Gastroesophageal sphincter (tissue), 3 donors: ENCODE data around the gene LAMA3.

Experiments
- CTCF ChIP-seq, 4 experiments: fragments of 200-600 bp in 2 of 4; fragments of 450-650 bp in 2 of 4; sonication (generic) in 1 of 4; IDR thresholded peaks; one replicate each; pipeline ENCODE4 v1.5.1; 2017 to 2019; ENCODE audit warnings: antibody characterized with exemption in 4 of 4, mild to moderate bottlenecking in 2 of 4, moderate library complexity in 2 of 4
- POLR2A ChIP-seq, 2 donors: fragments of 450-650 bp; IDR thresholded peaks; one replicate each; pipeline ENCODE4 v1.6.1; 2017; ENCODE audit warnings: antibody characterized with exemption in 2 of 2, mild to moderate bottlenecking in 2 of 2, moderate library complexity in 1 of 2
- POLR2AphosphoS5 ChIP-seq: sonication (generic); formaldehyde crosslinking; IDR thresholded peaks from one replicate; pipeline ENCODE4 v1.6.1; 2017; ENCODE audit warnings: antibody characterized with exemption

- TF ChIP-seq CTCF (IDR thresholded peaks at IDR 0.05) (no peak), POLR2AphosphoS5 (no peak), POLR2A (IDR thresholded peaks at IDR 0.05) (no peak)
Measured at GRCh38 chr18:23673725-23674124, 15.5 kb upstream of the LAMA3 start.
